Keratinocyte (primary cell): ENCODE results near the gene LONP2.

Experiments
- CTCF ChIP-seq, 3 experiments: IDR thresholded peaks in 1 of 3; conservative IDR thresholded peaks in 1 of 3; optimal IDR thresholded peaks in 1 of 3; 2 replicates in 2 of 3; 3 replicates in 1 of 3; pipeline versions ENCODE3 to v1.5.1; 2011; ENCODE audit warnings: low read length in 3 of 3, mild to moderate bottlenecking in 3 of 3, moderate library complexity in 2 of 3, control low read depth in 1 of 3, inconsistent platforms in 1 of 3; ENCODE audit not compliant: insufficient read depth in 2 of 3; ENCODE audit errors: extremely low read depth in 1 of 3
- EZH2 ChIP-seq: IDR thresholded peaks from one replicate; pipeline ENCODE4 v1.6.1; 2012; ENCODE audit warnings: inconsistent platforms, mild to moderate bottlenecking, low read length, moderate library complexity

GRCh38 chr16:48256579-48257177 lies 12.6 kb downstream of the LONP2 start:
- no peak for TF ChIP-seq EZH2
- TF ChIP-seq CTCF (optimal IDR thresholded peaks at IDR 0.05 in 1 of 3, IDR thresholded peaks at IDR 0.05 in 1 of 3, conservative IDR thresholded peaks at IDR 0.05 in 1 of 3; ENCODE audit: extremely low read depth in 1 of 3, insufficient read depth in 2 of 3, low read length in 3 of 3), result no peak
